HG03280 (cell line): ENCODE results near the gene CIITA.

Experiments
- ATAC-seq: cut with Tn5 transposase; IDR thresholded peaks from one replicate; pipeline ENCODE4 v1.9.1; 2021; ENCODE audit warnings: mild to moderate bottlenecking, moderate library complexity; ENCODE audit not compliant: unreplicated experiment

The CIITA gene

DNA sequence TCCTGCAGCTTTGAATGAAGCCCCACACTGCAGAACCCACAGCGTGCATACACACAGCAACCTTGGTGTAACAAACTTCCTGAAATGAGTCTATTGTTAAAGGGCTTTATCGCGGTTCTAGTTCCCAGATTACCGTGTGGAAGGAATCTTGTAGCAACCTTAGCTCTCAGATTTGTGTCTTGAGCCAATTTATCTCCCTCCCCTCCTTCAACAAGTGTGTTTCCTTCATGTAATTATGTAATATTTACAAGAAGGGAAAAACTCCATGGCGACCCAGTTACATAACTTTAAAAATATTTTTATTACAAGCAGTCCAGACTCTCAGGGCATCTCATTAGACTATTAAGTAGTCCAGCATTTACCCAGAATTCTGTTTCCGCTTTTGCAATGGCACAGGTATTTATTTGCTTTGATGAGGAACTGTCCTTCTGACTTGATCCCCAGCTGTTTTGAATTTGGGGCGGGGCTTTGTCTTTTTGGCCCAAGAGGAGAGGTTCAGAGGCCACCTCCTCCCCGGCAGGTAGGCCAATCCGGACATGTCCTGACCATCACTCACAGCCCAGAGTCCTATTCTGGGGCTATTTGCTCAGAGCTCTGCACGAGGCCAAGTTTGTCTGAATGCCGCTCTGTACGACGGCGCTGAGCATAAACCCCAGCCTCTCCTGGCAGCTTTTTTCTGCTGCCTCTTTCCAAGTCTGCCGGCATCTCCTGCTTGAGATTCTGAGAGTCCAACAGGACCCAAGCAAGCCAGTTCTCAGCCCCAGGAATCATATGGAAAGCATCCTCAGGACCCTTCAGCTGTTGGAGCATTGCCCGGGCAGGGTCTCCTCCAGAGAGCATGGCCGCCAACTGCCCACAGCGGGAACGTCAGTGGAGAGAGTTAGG lies 103.0 kb downstream of the CIITA start:
- ATAC-seq = no peak

DNA sequence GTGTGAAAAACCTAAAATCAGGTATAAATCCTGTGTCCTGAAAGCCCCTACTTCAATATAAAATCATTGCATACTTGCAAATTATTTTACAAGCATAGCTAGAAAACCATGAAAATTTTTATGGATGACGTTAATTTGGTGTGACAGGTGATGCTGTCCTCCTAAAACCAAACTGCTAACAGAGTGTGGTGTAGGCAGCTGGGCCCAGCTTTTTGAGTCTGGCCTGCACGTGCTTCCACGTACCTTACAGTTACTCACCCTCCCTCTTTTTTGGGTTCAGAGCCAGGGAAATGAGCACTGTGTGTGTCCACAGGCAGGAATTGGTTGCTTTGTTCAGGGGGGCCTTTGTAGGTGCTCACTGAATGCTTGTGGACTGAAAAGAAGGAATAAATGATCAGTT lies 103.8 kb downstream of the CIITA start:
- ATAC-seq = no peak

DNA sequence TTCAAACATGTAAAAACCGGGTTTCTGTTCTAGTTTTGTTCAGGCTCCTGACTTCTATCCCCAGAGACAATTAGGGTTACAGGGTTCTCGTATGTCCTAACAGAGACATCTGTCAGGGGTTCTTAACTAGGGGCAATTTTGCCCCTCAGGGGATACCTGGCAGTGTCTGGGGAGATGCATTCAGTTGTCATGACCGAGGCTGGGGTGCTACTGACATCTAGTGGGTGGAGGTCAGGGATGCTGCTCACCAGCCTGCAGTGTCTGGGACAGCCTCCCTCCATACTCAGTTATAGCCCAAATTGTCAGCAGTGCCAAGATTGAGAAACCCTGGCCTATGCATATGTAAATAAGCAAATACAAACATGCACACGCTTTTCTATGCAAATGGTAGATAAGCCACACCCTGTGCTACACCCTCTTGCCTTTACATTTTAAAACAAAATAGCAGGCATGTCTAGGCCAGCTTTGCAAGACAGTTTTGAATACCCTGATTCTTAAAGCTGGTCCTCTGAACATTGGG lies 104.8 kb downstream of the CIITA start:
- ATAC-seq = peak; percentile 78

- ATAC-seq = peak; percentile 37
These were observed 105.6 kb downstream of the CIITA start for GRCh38 chr16:10982465-10983150.

GRCh38 chr16:10983159-10983558 lies 106.2 kb downstream of the CIITA start:
- no peak for ATAC-seq

DNA sequence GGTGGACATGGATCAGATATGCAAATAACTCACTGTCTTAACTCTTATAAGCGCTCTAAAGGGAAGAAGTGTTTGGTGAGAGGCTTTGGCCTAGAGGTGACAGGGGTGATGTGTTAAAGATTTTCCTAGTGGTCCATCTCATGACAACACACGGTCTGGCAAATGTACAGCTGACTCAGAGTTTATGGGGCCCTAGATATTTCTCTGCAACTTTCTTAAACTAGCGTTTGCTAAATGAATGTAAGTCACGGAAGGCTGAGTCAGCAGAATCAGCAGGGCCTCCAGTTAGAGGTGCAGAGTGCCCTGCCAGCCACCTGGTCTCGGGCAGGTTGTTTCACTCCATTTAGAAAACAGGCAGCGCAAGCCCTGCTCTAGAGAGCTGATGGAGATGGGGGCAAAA lies 107.5 kb downstream of the CIITA start:
- no peak for ATAC-seq
